HUDEP-2 (cell line): ENCODE measurements around the gene PTPN13.

ENCODE experiments used
- DNase-seq, 76 experiments: peaks; one replicate each; lab custom pipeline; 2025; ENCODE audit not compliant: unreplicated experiment in 76 of 76; lab: John Stamatoyannopoulos, UW

Gene PTPN13

DNA sequence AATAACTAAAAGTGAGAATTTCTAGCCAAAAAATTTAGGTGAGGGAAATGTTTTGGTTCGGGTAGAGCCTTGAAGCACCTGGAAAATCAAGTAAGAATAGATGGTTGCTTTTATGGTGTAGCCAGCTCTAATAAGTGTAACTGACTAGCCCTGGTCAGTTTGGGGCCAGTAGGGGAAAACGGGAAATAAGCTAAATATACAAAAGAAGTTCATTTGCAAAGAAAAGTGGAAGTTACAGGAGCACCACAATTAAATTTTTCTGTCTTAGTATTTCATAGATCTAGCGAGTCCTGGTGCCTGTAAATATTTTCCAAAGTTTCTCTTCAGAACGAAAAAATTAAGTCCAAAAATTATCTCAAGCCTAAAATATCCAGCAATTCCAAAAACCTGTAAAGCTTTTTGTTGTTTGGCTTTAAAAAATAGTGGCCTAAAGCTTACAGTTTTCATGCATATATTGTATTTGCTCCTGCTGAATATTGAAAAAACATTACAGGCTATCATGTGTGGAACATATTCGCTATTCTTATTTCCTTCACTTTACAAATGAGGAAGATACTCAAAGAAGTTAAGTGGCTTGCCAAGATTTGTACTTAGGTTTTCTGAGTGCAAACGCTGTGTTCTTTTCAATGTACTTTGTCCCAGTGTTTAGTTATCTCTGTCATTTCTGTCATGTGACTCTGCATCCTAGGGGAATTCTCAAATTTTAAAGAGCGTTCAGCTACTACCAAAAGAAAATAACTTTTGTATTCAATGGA lies 7.3 kb upstream of the PTPN13 start:
- no peak for DNase-seq

DNA sequence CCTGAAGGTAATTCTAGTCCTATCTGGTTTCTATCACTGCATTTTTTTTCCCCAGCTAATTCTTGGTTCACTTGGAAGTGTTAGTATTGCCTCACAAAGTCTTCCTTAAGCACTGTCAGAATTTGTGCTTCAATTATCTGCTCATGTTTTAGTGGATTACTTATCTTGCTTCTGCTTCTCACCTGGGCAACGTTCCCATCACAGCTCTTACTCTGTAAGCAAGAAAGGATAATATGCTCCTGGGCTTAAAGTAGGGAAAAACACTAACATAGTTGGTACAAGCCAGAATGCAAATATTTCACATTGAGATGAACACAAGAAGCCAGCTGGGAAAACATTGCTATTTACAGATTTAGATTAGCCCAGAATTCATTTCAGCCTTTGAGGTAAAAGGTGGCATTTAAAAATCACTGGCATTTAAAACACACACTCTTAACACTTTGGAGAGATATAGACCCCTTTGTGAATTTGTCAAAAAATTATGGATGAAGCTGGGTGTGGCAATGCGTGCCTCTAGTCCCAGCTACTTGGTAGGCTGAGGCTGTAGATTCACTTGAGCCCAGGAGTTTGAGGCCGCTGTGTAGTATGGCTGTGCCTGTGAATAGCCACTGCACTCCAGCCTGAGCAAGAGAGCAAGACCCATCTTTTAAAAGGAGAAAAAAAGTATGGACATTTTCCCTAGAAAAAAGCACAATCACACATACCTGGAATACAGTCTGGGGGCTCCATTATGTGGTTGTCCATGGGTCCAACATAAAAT lies 6.6 kb upstream of the PTPN13 start:
- no peak for DNase-seq

- no peak for DNase-seq
These were observed 1.4 kb upstream of the PTPN13 start for GRCh38 chr4:86592553-86593249.

DNA sequence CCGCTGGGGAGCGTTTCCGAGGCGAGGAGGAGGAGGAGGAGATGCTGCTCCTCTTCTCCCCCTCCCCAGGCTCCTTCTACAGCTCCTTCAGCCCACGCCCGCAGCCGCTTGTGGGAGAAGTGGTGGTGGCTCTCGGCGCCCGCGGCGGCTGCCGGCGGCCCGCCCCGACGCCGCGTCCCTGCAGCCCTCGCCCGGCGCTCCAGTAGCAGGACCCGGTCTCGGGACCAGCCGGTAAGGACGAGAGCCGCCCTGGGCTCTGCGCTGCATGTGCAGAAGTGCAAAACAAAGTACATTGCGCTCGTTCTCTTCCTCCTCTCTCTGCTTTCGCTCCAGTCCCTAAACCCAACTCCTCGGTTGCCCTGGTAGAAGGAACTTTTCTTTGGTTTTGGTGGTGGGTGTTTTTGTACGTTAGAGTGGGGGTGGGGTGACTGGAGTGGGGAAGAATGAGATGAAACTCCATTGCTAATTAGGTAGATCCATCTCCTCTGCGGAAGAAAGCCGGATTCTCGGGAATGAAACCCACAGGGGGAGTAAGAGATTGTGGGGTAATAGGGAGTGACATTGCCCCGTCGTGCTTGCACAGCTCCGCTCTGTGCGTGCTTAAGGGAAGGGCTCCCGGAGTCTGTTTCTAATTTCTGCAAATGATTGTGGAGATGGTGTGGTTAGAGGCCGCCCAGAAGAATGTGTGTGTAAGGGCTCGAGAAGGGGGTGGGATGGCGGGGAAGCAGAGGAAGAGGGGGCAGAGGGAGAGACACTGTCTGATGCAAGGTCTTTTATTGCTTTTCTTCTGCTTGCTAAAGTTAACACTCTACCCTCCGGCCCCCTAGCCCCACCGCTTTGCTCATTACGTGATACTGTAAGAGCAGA lies 677 bp downstream of the PTPN13 start:
- DNase-seq = peak in 7 of 76 experiments; percentile 5 to 54 (median 25)

GRCh38 chr4:86595426-86595805 lies 1.3 kb downstream of the PTPN13 start:
- DNase-seq = no peak

GRCh38 chr4:86596807-86597206 lies 2.7 kb downstream of the PTPN13 start:
- no peak for DNase-seq

DNA sequence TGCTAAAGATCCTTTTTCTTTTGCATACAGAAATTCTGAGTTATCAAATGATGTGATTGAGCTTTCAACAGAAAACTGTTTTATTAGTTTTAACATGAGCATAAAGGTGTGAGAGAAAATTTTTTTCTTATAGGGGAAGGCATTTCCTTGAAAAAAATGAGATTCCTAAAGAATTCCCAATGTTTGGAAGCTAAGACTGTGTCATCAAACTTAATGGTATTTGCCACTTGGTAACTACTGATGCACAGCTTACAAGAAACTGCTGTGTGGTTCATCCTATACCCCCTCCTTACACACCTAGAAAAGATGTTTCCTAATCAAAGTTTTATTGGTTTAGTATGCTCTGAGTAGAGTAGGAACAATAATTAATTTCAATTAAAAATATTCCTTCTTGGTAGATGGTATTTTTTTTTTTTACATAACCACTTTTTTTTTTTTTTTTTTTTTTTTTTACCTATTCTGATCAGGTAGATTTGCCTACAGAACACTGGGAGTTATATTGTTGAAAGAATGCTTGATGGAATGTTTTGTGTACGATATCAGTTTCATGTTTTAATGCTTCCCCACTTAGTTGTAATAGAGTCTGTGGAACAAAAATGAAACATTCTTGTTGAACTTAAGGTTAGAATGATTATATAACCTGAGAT lies 6.0 kb downstream of the PTPN13 start:
- DNase-seq = no peak

DNA sequence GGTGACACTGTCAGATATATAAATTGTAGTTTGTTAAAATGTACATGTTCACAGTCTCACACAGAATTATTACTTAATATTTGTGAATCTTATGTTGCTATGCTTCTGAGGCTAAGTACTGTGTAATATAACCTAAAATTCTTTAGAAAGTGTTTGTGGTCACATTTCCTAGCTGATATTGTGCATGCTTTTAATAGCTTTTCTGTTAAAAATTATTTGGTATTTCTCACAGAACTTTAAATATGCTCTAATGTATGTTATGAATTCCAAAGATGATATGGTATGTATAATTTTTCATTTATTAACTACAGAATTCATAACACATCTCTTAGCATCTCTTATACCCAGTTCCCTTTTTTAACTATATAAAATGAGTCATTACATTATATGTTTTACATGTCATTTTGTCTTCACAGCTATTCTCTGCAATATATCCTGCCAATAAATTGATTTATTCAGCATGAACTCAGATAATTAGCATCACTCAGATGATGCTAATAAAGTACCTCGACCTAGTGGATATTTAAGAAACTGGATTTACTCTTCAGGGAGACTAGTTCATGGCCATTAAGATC lies 9.3 kb downstream of the PTPN13 start:
- DNase-seq = no peak

DNA sequence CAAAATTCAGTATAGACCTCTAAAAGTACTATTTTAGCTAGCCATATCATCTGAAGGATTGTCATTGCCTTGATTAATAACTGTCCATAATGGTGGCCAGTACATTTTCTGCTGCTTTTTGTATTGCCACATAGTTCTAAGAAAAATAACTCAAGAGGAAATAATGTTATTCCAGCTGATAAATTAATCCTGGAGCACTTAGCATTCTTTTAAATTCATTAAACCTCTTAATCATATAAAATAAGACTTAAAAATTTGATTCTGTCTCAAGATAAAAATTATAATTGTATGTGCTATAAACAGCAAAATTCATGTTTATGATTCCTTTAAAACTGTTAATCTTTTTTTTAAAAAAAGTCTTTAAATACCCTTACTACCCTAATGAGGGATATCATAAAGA lies 12.7 kb downstream of the PTPN13 start:
- DNase-seq = no peak

DNA sequence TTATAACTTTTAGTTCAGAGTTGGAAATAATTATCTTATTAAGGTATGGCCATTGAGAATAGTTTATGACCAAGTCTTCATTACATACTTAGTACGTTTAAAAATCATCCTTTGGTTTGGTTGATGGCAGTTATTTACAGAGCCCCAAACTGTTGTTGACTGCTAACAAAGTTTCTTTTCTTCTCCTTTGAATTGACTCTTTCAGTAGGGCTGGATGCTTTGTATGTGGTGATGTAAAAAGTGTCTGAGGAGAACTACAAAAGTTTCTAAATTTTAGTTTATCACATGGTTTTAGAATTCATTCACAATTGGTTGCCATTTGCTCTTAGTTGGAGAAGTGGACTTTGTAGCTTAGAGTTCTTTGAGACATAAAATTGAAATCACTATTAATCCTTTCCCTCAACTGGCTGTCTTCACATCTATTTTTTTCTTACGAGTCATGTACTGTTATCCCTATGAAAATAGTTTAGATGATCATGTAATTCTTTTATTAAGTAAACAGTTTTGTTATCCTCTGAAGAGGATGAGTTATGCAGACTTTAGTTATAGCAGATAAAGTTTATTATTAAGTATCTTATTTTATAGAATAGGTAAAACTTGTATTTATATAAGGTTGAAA lies 14.8 kb downstream of the PTPN13 start:
- no peak for DNase-seq

DNA sequence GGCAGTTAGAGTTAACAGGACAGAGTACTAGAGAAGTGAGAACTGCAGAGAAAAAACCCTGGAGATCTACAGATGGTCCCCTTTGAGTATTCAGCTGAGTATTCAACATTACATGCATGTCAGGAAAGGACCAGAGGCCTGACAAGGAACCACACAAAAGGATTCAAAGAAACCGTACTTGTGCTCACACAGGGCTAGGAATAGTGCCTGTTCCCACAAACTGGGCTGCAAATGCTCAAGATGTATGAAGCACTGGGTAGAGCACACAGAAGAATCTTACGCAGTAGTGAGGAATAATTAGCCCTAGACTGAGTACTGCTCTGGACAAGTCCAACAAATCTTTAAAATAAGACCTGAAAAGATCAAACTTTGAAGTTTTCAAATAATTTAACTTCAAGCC lies 17.6 kb downstream of the PTPN13 start:
- DNase-seq = no peak

GRCh38 chr4:86613734-86614133 lies 19.6 kb downstream of the PTPN13 start:
- no peak for DNase-seq

DNA sequence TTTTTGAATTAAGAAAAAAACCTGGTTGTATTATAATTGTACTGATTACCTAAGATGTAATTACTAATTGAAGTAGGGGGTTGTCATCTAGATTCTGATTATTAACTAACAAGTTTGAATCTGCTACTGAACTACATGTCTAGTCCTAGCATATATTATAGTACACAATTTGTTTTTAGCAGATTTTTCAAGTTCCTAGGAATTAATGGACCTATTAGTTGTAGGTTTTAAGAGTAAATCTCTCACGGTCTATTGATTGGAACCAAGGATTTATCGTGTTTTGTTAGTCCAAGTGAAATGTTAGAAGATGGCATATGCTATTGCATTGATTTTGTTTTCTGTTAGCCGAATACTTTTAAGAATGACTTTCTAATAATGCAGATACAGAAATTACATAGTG lies 20.8 kb downstream of the PTPN13 start:
- DNase-seq = no peak

GRCh38 chr4:86615501-86615900 lies 21.4 kb downstream of the PTPN13 start:
- DNase-seq = no peak

DNA sequence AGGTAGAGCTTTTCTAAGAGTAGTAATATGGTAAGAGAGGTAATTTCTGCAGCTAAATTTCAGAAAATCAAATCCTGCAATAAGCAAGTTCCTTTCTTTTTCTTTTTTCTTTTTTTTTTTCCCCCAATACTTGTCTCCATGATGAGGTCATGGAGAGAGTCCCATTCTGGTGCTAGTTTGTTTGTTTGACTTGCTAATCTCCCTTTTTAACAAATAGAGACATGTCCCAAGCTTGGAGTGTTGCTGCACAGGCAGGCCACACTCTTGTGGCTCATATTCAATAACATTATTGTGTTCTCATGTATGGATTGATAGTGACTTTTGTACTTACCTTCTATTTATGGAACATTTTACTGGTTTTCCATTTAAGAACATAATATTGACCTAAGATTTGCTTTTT lies 25.5 kb downstream of the PTPN13 start:
- no peak for DNase-seq

GRCh38 chr4:86621435-86621834 lies 27.3 kb downstream of the PTPN13 start:
- no peak for DNase-seq

- no peak for DNase-seq
These were observed 32.0 kb downstream of the PTPN13 start for GRCh38 chr4:86626066-86626465.

- DNase-seq = no peak
These were observed 33.5 kb downstream of the PTPN13 start for GRCh38 chr4:86627462-86628135.

- DNase-seq = no peak
These were observed 36.5 kb downstream of the PTPN13 start for GRCh38 chr4:86630629-86631028.
